ENCODE measurements around the gene CHST12.

DNA sequence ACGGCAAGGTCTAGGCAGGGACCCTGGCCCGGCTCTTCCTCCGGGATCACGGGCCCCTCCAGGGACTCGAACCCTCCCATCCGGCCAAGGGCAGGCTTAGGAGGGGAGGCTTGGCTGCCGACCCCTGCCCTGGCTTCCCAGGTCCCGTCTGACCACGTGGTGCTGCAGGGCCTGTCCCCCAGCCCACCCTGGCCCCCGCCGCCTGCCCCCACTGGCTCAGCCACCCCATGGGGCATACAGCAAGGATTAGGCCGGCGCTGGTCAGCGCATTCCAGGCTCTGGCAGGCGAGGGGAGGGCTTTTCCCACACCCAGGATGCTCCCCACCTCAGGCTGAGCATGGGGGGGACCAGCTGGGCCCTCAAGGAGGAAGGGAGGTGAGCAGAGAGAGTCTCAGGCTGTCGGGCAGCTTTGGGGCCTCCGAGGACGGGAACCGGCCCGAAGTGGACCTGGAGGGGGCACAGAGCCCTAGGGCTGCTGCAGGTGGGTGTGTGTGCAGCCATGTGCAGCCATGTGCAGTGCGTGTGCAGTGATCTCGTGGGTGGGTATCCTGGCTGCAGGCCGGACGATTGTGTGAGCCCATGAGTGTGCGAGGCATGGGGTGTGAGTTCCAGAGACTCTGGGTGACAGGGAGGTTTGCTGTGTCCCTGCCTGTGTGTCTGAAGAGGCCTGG lies 73.5 kb downstream of the CHST12 start:
- TF ChIP-seq CTCF (IDR thresholded peaks at IDR 0.05; ENCODE audit: low read depth, low read length, poor library complexity, severe bottlenecking): no peak
- TF ChIP-seq EZH2phosphoT487 (IDR thresholded peaks at IDR 0.05; ENCODE audit: borderline replicate concordance, low read length): no peak
